ENCODE data around the gene SARNP.

DNA sequence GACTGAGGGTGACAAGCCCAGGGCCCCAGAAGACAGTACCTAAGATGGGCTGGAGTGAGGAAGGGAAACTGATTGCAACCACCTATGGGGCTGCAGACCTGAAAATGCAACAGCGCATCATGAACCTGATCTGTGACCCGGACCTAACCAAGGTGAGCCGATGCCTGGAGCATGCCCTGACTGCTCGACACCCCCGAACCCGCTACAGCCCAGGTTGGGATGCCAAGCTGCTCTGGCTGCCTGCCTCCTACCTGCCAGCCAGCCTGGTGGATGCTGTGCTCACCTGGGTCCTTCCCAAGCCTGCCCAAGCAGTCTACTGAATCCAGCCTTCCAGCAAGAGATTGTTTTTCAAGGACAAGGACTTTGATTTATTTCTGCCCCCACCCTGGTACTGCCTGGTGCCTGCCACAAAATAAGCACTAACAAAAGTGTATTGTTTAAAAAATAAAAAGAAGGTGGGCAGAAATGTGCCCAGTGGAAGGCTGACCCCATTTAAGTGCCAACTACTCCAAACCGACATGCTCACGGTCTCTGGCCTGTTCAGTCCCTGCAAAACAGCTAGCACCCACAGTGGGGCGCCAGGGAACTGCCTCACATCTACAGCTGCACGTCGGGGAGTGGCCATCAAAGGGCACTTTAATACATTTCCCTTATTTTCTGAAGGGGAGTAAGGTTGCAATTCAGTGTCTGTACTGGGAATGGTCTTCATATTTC is 93.1 kb downstream of the SARNP start:
- peak; percentile 33 for TF ChIP-seq POLR2A (IDR thresholded peaks at IDR 0.05; ENCODE audit: low read length)
- TF ChIP-seq GATA1 (IDR thresholded peaks at IDR 0.05; ENCODE audit: low read depth, low read length), result no peak
